ENCODE data around the gene DIP2A. TPM values are rescaled to one million over a fixed set of nuclear protein-coding genes. Genes with fewer than 3 reads are reported as not detected.

Gene DIP2A
- total RNA-seq, 1 experiment from 2014 or later, result 39.9 TPM

DNA sequence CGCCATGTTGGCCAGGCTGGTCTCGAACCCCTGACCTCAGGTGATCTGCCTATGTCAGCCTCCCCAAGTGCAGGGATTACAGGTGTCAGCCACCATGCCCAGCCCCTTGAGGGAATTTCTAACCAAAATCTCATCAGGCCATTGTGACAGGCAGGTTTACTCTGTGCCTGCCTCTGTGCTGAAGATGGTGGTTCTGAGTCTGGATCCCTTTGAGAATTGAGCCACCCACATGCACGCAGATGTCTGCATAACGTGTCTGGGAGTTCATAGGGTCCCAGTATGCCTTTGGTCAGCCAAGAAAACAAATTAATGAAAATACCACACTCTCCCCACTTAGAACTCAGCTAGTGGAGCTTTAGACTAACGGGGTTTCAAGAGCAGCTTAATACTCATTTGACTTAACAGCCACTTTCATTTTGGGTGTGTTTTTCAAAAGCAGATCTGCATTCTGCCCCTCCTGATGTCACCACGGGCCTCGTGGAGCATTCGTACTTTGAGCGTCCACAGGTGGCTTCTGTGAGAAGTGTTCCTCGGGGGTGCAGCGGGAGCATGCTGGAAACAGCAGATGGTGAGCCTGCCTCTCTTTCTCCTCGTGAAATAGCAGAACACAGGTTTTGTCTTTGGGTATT, 45.3 kb downstream of the DIP2A start:
- Histone ChIP-seq H3K27me3 (ENCODE audit: insufficient read depth, low read depth) (no peaks in the 10 kb centered on the region), H3K9me3 (ENCODE audit: insufficient read depth, low read depth) (no peaks in the 10 kb centered on the region), H3K4me3 (no peak overlapping the region), H3K36me3 (ENCODE audit: low read depth) (no peaks in the 10 kb centered on the region), H3K79me2 (ENCODE audit: low read depth) (no peaks in the 10 kb centered on the region), H2AFZ (no peak overlapping the region), H3K4me2 (no peak overlapping the region), H3K4me1 (replicated peaks; ENCODE audit: insufficient read depth) (peaks cover 16% of the 10 kb centered on the region), H3F3A (ENCODE audit: insufficient read depth, low read depth) (peaks cover 6% of the 10 kb centered on the region; the same call in 1 of the 2 replicates), H4K20me1 (ENCODE audit: insufficient read depth) (no peaks in the 10 kb centered on the region), H3K9me2 (ENCODE audit: insufficient read depth) (no peaks in the 10 kb centered on the region), H3K27ac (no peak overlapping the region)
- TF ChIP-seq CTCF (conservative IDR thresholded peaks at IDR 0.05), result no peak
- TF ChIP-seq EZH2 (IDR thresholded peaks at IDR 0.05; ENCODE audit: low read depth), result no peak
- ChIA-PET POLR2A (ENCODE audit: unreplicated experiment) (no interaction called here), CTCF (no interaction called here)
- no peak for DNase-seq
- BruUV-seq (replicated peaks), result no TSS peak
- intact Hi-C loops (cut with micrococcal nuclease; ENCODE audit: unreplicated experiment), result no loop called here

GRCh38 chr21:46504666-46505065, 46.0 kb downstream of the DIP2A start:
- no TSS peak for BruUV-seq (replicated peaks)
- no peaks in the 10 kb centered on the region for H3K36me3 ChIP-seq (ENCODE audit: low read depth)
- H3K79me2 ChIP-seq (ENCODE audit: low read depth), result no peaks in the 10 kb centered on the region
- DNase-seq, result no peak
- no peak overlapping the region for H2AFZ ChIP-seq
- H3K27me3 ChIP-seq (ENCODE audit: insufficient read depth, low read depth), result no peaks in the 10 kb centered on the region
- POLR2A ChIA-PET (ENCODE audit: unreplicated experiment), result no interaction called here
- H3K9me3 ChIP-seq (ENCODE audit: insufficient read depth, low read depth), result no peaks in the 10 kb centered on the region
- TF ChIP-seq CTCF (conservative IDR thresholded peaks at IDR 0.05), result no peak
- no peak for TF ChIP-seq EZH2 (IDR thresholded peaks at IDR 0.05; ENCODE audit: low read depth)
- intact Hi-C loops (cut with micrococcal nuclease; ENCODE audit: unreplicated experiment), result no loop called here
- no peak overlapping the region for H3K4me2 ChIP-seq
- H3F3A ChIP-seq (ENCODE audit: insufficient read depth, low read depth), result peaks cover 6% of the 10 kb centered on the region; the same call in 1 of the 2 replicates
- H3K27ac ChIP-seq, result no peak overlapping the region
- H3K4me1 ChIP-seq (replicated peaks; ENCODE audit: insufficient read depth), result peaks cover 15% of the 10 kb centered on the region
- CTCF ChIA-PET, result no interaction called here
- no peaks in the 10 kb centered on the region for H4K20me1 ChIP-seq (ENCODE audit: insufficient read depth)
- no peak overlapping the region for H3K4me3 ChIP-seq
- H3K9me2 ChIP-seq (ENCODE audit: insufficient read depth), result no peaks in the 10 kb centered on the region

DNA sequence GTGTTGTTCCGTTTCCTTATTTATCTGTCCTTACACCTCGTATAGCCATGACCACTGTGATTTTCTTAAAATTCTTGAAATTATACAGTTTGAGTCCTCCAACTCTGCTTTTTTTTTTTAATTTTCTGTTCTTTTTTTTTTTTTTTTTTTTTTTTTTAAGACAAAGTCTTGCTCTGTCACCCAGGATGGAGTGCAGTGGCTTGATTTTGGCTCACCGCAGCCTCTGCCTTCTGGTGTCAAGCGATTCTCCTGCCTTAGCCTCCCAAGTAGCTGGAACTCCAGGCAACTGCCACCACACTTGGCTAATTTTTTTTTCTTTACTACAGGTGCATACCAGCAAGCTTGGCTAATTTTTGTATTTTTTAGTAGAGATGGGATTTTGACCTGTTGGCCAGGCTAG, 48.9 kb downstream of the DIP2A start:
- no peaks in the 10 kb centered on the region for H3K79me2 ChIP-seq (ENCODE audit: low read depth)
- no peaks in the 10 kb centered on the region for H4K20me1 ChIP-seq (ENCODE audit: insufficient read depth)
- no peak overlapping the region for H2AFZ ChIP-seq
- POLR2A ChIA-PET (ENCODE audit: unreplicated experiment), result no interaction called here
- intact Hi-C loops (cut with micrococcal nuclease; ENCODE audit: unreplicated experiment), result no loop called here
- CTCF ChIA-PET, result no interaction called here
- H3K4me2 ChIP-seq, result no peak overlapping the region
- H3K9me2 ChIP-seq (ENCODE audit: insufficient read depth), result no peaks in the 10 kb centered on the region
- BruUV-seq (replicated peaks), result no TSS peak
- no peaks in the 10 kb centered on the region for H3K4me1 ChIP-seq (replicated peaks; ENCODE audit: insufficient read depth)
- no peak overlapping the region for H3K27ac ChIP-seq
- H3K9me3 ChIP-seq (ENCODE audit: insufficient read depth, low read depth), result no peaks in the 10 kb centered on the region
- DNase-seq, result no peak
- no peaks in the 10 kb centered on the region for H3K36me3 ChIP-seq (ENCODE audit: low read depth)
- TF ChIP-seq EZH2 (IDR thresholded peaks at IDR 0.05; ENCODE audit: low read depth) (no peak), CTCF (conservative IDR thresholded peaks at IDR 0.05) (no peak)
- H3K27me3 ChIP-seq (ENCODE audit: insufficient read depth, low read depth), result no peaks in the 10 kb centered on the region
- no peaks in the 10 kb centered on the region for H3F3A ChIP-seq (ENCODE audit: insufficient read depth, low read depth)
- H3K4me3 ChIP-seq, result no peak overlapping the region
